Measurements from ENCODE around the gene DENND5B. TPM values are rescaled to one million over a fixed set of nuclear protein-coding genes. Genes with fewer than 3 reads are reported as not detected.

Gene DENND5B
- 7.7 and 8.7 TPM in 2 replicates for total RNA-seq (2013; cell fraction: nucleolus; rRNA removed)
- total RNA-seq (2014; rRNA removed) (25.9 and 27.2 TPM in 2 replicates), total RNA-seq (2014; rRNA removed; fragmentation: Illumina TruSeq; extraction: Trizol) (25.0 and 25.2 TPM in 2 replicates), total RNA-seq (2021) (27.8 and 32.5 TPM in 2 replicates), polyA plus RNA-seq (2011; rRNA removed) (0.27 and 0.39 TPM in 2 replicates), polyA plus RNA-seq (2014; fragmentation: Illumina TruSeq; extraction: Trizol) (25.6 and 31.5 TPM in 2 replicates), polyA plus RNA-seq (2014; fragmentation: Nextera tagmentation; extraction: Ambion mirVana) (1 to 10 TPM; 5.0 to 5.9 TPM), polyA plus RNA-seq (2014; rRNA removed) (14.6 and 16.1 TPM in 2 replicates), polyA plus RNA-seq (2016; fragmentation: Nextera tagmentation; extraction: Ambion mirVana) (10 to 100 TPM; 11.6 to 25.2 TPM), polyA minus RNA-seq (2011; rRNA and poly(A)+ RNA removed) (0.26 and 0.59 TPM in 2 replicates), Bru-seq, nascent RNA (percentile 59 among the genes with signal in this experiment), BruChase-seq, experiment 1, labeled RNA remaining after a 6-hour chase (percentile 60 among the genes with signal in this experiment), BruChase-seq, experiment 2, labeled RNA remaining after a 2-hour chase (percentile 58 among the genes with signal in this experiment)
- polyA plus RNA-seq (2011; ENCODE audit: low read depth) = 12.4 TPM
- 0.27 and 0.30 TPM in 2 replicates for polyA plus RNA-seq (2011; cell fraction: cytosol; rRNA removed)
- 0.06 and 0.20 TPM in 2 replicates for polyA plus RNA-seq (2011; cell fraction: nucleus; rRNA removed)
- polyA plus RNA-seq (2012) = 13.0 and 13.2 TPM in 2 replicates
- polyA minus RNA-seq (2011; cell fraction: cytosol; rRNA and poly(A)+ RNA removed) = 0.67 and 0.73 TPM in 2 replicates
- 0.60 and 0.77 TPM in 2 replicates for polyA minus RNA-seq (2011; cell fraction: nucleus; rRNA and poly(A)+ RNA removed)
- long read RNA-seq, experiment 1 = 0 reads
- long read RNA-seq, experiment 2 = 0 reads

- ATAC-seq (peak; percentile 61), DNase-seq (ENCODE audit: low read depth, low spot score) (no peak), FAIRE-seq (no peak)
- Histone ChIP-seq H3K27ac (ENCODE audit: control insufficient read depth, insufficient read depth) (peak within 1 kb of the TSS; percentile 93), H3K4me2 (ENCODE audit: control insufficient read depth, insufficient read depth) (peak within 1 kb of the TSS; percentile 88), H3K4me1 (ENCODE audit: control insufficient read depth, insufficient read depth, low read length) (peaks cover 22% of the 10 kb centered on the region), H2AFZ (ENCODE audit: control insufficient read depth, low read depth, low read length) (peak within 1 kb of the TSS; percentile 79), H3K4me3 (peak within 1 kb of the TSS; percentile 87), H3K9ac (ENCODE audit: control insufficient read depth, insufficient read depth, low read length) (peak within 1 kb of the TSS; percentile 90), H3K79me2 (ENCODE audit: control insufficient read depth, insufficient read depth, low read length) (peaks cover 48% of the 10 kb centered on the region), H3K9me3 (replicated peaks; ENCODE audit: control insufficient read depth, insufficient read depth, low read length) (no peaks in the 10 kb centered on the region), H3K27me3 (replicated peaks in 1 of 2; ENCODE audit: control insufficient read depth in 2 of 2, insufficient read depth in 2 of 2, low read length in 1 of 2) (no peaks in the 10 kb centered on the region), H4K20me1 (ENCODE audit: control insufficient read depth, insufficient read depth) (no peaks in the 10 kb centered on the region), H3K36me3 (ENCODE audit: control insufficient read depth in 2 of 2, insufficient read depth in 2 of 2, low read length in 1 of 2) (no peaks in the 10 kb centered on the region)
- ChIA-PET CTCF (no interaction called here), POLR2A (interaction anchor here (0.6 kb wide), 1 partner anchor 13 kb away, joined by 5 read pairs; no protein-coding TSS in a partner anchor), RAD21 (ENCODE audit: unreplicated experiment) (no interaction called here), SMC1A (ENCODE audit: uncharacterized antibody, unreplicated experiment) (no interaction called here)
- 2% methylated on average over 68 of the region's 117 CpGs for WGBS (ENCODE audit: insufficient coverage, insufficient replicate concordance, low lambda C conversion rate, missing lambda C conversion rate)
- in situ Hi-C loops (cut with MboI) (no loop called here), intact Hi-C loops (cut with micrococcal nuclease; ENCODE audit: unreplicated experiment) (loop anchor here (2.0 kb wide), 1 partner anchor 46 kb away; no protein-coding TSS in a partner anchor)
- BruUV-seq (replicated peaks) = no TSS peak
- TF ChIP-seq RAD21 (IDR thresholded peaks at IDR 0.05; ENCODE audit: insufficient read depth, low read depth, low read length) (0 out of 2 replicates have a peak, but pooled peaks have one; percentile 7), ETV6 (conservative IDR thresholded peaks at IDR 0.05 in 1 of 2, IDR thresholded peaks at IDR 0.05 in 1 of 2; ENCODE audit: borderline replicate concordance in 1 of 2, low read depth in 1 of 2) (no peak), TCF3 (IDR thresholded peaks at IDR 0.05; ENCODE audit: borderline replicate concordance, insufficient read depth, low read depth, low read length) (0 out of 2 replicates have a peak, but pooled peaks have one; percentile 40), POLR2A (IDR thresholded peaks at IDR 0.05; ENCODE audit: low read depth, low read length) (peak; percentile 76), CHD2 (IDR thresholded peaks at IDR 0.05; ENCODE audit: borderline replicate concordance, low read depth, low read length) (0 out of 2 replicates have a peak, but pooled peaks have one; percentile 41), TAF1 (IDR thresholded peaks at IDR 0.05; ENCODE audit: borderline replicate concordance, low read depth, low read length) (peak; percentile 31; the same call in 1 of the 2 replicates), YY1 (IDR thresholded peaks at IDR 0.05; ENCODE audit: low read depth, low read length) (peak; percentile 44; the same call in 1 of the 2 replicates), EGR1 (IDR thresholded peaks at IDR 0.05; ENCODE audit: borderline replicate concordance in 1 of 2, low read depth in 2 of 2, low read length in 2 of 2) (peak in 1 of 2 experiments; percentile 53; a peak in 1 of 3 replicates), BACH1 (IDR thresholded peaks at IDR 0.05; ENCODE audit: borderline replicate concordance) (no peak), LARP7 (IDR thresholded peaks at IDR 0.05) (peak; percentile 60; the same call in 1 of the 2 replicates), ZBTB40 (IDR thresholded peaks at IDR 0.05; ENCODE audit: borderline replicate concordance) (no peak), BHLHE40 (IDR thresholded peaks at IDR 0.05; ENCODE audit: borderline replicate concordance in 1 of 2, low read depth in 2 of 2, low read length in 1 of 2) (0 out of 4 replicates have a peak, but pooled peaks of 1 of the 2 experiments have one; percentile 29), FOXM1 (IDR thresholded peaks at IDR 0.05; ENCODE audit: low read depth, low read length) (no peak), CBX5 (IDR thresholded peaks at IDR 0.05; ENCODE audit: low read depth) (peak; percentile 15; the same call in 1 of the 2 replicates), IKZF1 (conservative IDR thresholded peaks at IDR 0.05) (peak; percentile 46; the same call in 1 of the 2 replicates)
Measured at GRCh38 chr12:31590642-31591379, at the start of gene DENND5B. Gene DENND5B (minus strand): TSS chr12:31591136. CDS start chr12:31590832, 304 bp downstream.

Data from GM12878 (cell line).